Astrocyte (in vitro differentiated cells and primary cell): ENCODE results near the gene PLA2G1B.

Source experiments
- EZH2 ChIP-seq: IDR thresholded peaks from 2 replicates; pipeline ENCODE4 v1.6.1; 2012; ENCODE audit warnings: mild to moderate bottlenecking, low read length, inconsistent platforms; ENCODE audit not compliant: insufficient read depth
- TF ChIP-seq, protein P1 (sequence below): IDR thresholded peaks from 2 replicates; pipeline ENCODE4 v1.5.1; 2011; ENCODE audit warnings: low read depth, mild to moderate bottlenecking, inconsistent platforms, low read length, moderate library complexity; ENCODE audit not compliant: insufficient read depth

DNA sequence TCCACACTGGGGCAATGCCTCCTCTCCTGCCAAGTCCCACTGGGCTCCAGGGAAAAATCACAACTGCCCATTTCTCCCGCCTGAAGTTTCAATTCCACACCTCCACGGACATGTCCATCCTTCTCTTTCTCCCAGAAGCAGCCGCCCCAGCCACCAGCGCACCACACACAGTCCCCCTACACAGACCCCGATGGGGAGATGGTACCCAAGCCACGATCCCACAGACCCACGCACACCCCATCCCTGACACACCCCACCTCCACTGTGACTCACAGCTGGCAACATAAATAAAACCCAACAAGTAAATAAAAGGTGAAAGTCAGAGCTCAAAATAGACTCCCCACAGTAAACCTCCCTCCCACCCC is 38.7 kb upstream of the PLA2G1B start:
- TF ChIP-seq, protein P1, sequence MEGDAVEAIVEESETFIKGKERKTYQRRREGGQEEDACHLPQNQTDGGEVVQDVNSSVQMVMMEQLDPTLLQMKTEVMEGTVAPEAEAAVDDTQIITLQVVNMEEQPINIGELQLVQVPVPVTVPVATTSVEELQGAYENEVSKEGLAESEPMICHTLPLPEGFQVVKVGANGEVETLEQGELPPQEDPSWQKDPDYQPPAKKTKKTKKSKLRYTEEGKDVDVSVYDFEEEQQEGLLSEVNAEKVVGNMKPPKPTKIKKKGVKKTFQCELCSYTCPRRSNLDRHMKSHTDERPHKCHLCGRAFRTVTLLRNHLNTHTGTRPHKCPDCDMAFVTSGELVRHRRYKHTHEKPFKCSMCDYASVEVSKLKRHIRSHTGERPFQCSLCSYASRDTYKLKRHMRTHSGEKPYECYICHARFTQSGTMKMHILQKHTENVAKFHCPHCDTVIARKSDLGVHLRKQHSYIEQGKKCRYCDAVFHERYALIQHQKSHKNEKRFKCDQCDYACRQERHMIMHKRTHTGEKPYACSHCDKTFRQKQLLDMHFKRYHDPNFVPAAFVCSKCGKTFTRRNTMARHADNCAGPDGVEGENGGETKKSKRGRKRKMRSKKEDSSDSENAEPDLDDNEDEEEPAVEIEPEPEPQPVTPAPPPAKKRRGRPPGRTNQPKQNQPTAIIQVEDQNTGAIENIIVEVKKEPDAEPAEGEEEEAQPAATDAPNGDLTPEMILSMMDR = no peak
- no peak for TF ChIP-seq EZH2
